ENCODE data around the gene LASP1.
"Not testable (repeated sequence)": the region's sequence is repeated elsewhere in the genome, so short reads cannot be mapped to it uniquely, and the experiment has no call there.

The LASP1 gene

GRCh38 chr17:38911081-38911730 is 41.3 kb downstream of the LASP1 start:
- FAIRE-seq, result no peak

- not testable (repeated sequence) for FAIRE-seq
Observed at GRCh38 chr17:38911731-38912081, 41.8 kb downstream of the LASP1 start.

GRCh38 chr17:38912221-38912813 is 42.5 kb downstream of the LASP1 start:
- no peak for FAIRE-seq

GRCh38 chr17:38914741-38915638 is 45.1 kb downstream of the LASP1 start:
- FAIRE-seq, result no peak

GRCh38 chr17:38915639-38915995 is 45.8 kb downstream of the LASP1 start:
- FAIRE-seq, result no peak

GRCh38 chr17:38916771-38917170 is 46.9 kb downstream of the LASP1 start:
- no peak for FAIRE-seq

GRCh38 chr17:38917259-38917658 is 47.4 kb downstream of the LASP1 start:
- no peak for FAIRE-seq

GRCh38 chr17:38918129-38918913 is 48.5 kb downstream of the LASP1 start:
- no peak for FAIRE-seq

GRCh38 chr17:38918916-38919315 is 49.1 kb downstream of the LASP1 start:
- no peak for FAIRE-seq

- no peak for FAIRE-seq
Observed at GRCh38 chr17:38919316-38920078, 49.6 kb downstream of the LASP1 start.

- FAIRE-seq, result no peak
Observed at GRCh38 chr17:38920374-38921291, 50.8 kb downstream of the LASP1 start.

GRCh38 chr17:38921756-38922411 is 52.0 kb downstream of the LASP1 start:
- no peak for FAIRE-seq

GRCh38 chr17:38922538-38923297 is 52.9 kb downstream of the LASP1 start:
- no peak for FAIRE-seq

- FAIRE-seq, result no peak
Observed at GRCh38 chr17:38925263-38925995, 55.6 kb downstream of the LASP1 start, which contains the start of gene LASP1NB. Gene LASP1NB (plus strand): TSS chr17:38925614.

- FAIRE-seq, result no peak
Observed at GRCh38 chr17:38926293-38927070, 56.6 kb downstream of the LASP1 start.

GRCh38 chr17:38930782-38931181 is 60.9 kb downstream of the LASP1 start:
- FAIRE-seq, result not testable (repeated sequence)

- FAIRE-seq, result not testable (repeated sequence)
Observed at GRCh38 chr17:38933962-38934361, 64.1 kb downstream of the LASP1 start.

- no peak for FAIRE-seq
Observed at GRCh38 chr17:38939987-38940386, 70.1 kb downstream of the LASP1 start.
